K562 (cell line): Measurements from ENCODE around the gene TTLL11. TPM values are rescaled to one million over a fixed set of nuclear protein-coding genes. Genes with fewer than 3 reads are reported as not detected.

Source experiments
- ATAC-seq: fragments of 200-7000 bp; cut with Tn5 transposase; 3 replicates; pipeline ENCODE4 v1.9.1; 2020; ENCODE audit warnings: moderate library complexity
- BruUV-seq: library from RNA; stranded (reverse); fragments of 400-500 nt; replicated peaks from 2 replicates; lab custom pipeline; 2021; lab: Mats Ljungman, UMichigan
- CTCF ChIA-PET: fragments of 300-600 bp; formaldehyde crosslinking; extraction: SDS; loops from one replicate; lab custom pipeline; 2021; ENCODE audit warnings: low intra/inter-chr PET ratio; lab: Yijun Ruan, JAX
- POLR2A ChIA-PET: fragments of 300-600, 350-650 bp; sonication (Branson Sonifier 250); formaldehyde crosslinking; extraction: SDS; loops from one replicate; lab custom pipeline; 2021; ENCODE audit warnings: antibody characterized with exemption, inconsistent platforms; lab: Yijun Ruan, JAX
- DNase-seq, 4 experiments: peaks; one replicate each; pipeline versions ENCODE4 v3.0.0 to v3.0.0-alpha.2; 2011 to 2018; ENCODE audit warnings: low spot score in 3 of 4, mixed read lengths in 3 of 4; ENCODE audit errors: extremely low read depth in 1 of 4
- FAIRE-seq: peaks from 2 replicates; lab custom pipeline; 2011; peaks lifted over from hg19 to GRCh38; lab: Jason Lieb, UNC
- H2AFZ ChIP-seq: 2 replicates; pipeline ENCODE4 v1.6.0; 2011; ENCODE audit warnings: low read depth, low read length, control low read depth, inconsistent platforms
- H3K27ac ChIP-seq: fragments of 200-600 bp; 3 replicates; pipeline ENCODE4 v1.8.0; 2011; ENCODE audit warnings: low read depth, mild to moderate bottlenecking, control low read depth, inconsistent platforms, low read length, moderate library complexity, mixed read lengths; ENCODE audit errors: extremely low read depth
- H3K27me3 ChIP-seq, 2 experiments: fragments of 300-600 bp in 1 of 2; 2 replicates in 1 of 2; 3 replicates in 1 of 2; pipeline versions ENCODE4 v1.6.0 to v1.8.0; 2011; ENCODE audit warnings: inconsistent platforms in 2 of 2, low read length in 2 of 2, mild to moderate bottlenecking in 1 of 2, mixed read lengths in 1 of 2, moderate library complexity in 1 of 2; ENCODE audit not compliant: control insufficient read depth in 2 of 2, insufficient read depth in 2 of 2
- H3K36me3 ChIP-seq: fragments of 300-600 bp; 3 replicates; pipeline ENCODE4 v1.8.0; 2011; ENCODE audit warnings: mild to moderate bottlenecking, low read length, inconsistent platforms; ENCODE audit not compliant: control insufficient read depth, insufficient read depth
- H3K4me1 ChIP-seq, 2 experiments: fragments of 200-600 bp in 1 of 2; replicated peaks in 1 of 2; 2 replicates in 1 of 2; 3 replicates in 1 of 2; pipeline versions ENCODE4 v1.5.1 to v1.8.0; 2011; ENCODE audit warnings: inconsistent platforms in 2 of 2, low read length in 2 of 2, mild to moderate bottlenecking in 1 of 2, mixed read lengths in 1 of 2, moderate library complexity in 1 of 2; ENCODE audit not compliant: control insufficient read depth in 2 of 2, insufficient read depth in 2 of 2
- H3K4me2 ChIP-seq: 2 replicates; pipeline ENCODE4 v1.6.1; 2011; ENCODE audit warnings: low read length, control low read depth, inconsistent platforms, mixed read lengths; ENCODE audit not compliant: insufficient read depth
- H3K4me3 ChIP-seq: fragments of 200-600 bp; sonication (generic), shearing (Covaris generic); 2 replicates; pipeline ENCODE4 v1.5.1; 2016; ENCODE audit warnings: control low read depth, inconsistent platforms
- H3K79me2 ChIP-seq: fragments of 200-600 bp; 3 replicates; pipeline ENCODE4 v1.8.0; 2011; ENCODE audit warnings: low read length, inconsistent platforms; ENCODE audit not compliant: control insufficient read depth, insufficient read depth
- H3K9ac ChIP-seq, 2 experiments: 2 replicates each; pipeline versions ENCODE4 v1.6.0 to v1.6.1; 2011; ENCODE audit warnings: low read depth in 2 of 2, low read length in 2 of 2, control low read depth in 1 of 2, inconsistent platforms in 1 of 2, mild to moderate bottlenecking in 1 of 2, mixed read lengths in 1 of 2; ENCODE audit not compliant: insufficient read depth in 1 of 2
- H3K9me1 ChIP-seq: one replicate; pipeline ENCODE4 v1.6.0; 2011; ENCODE audit warnings: inconsistent platforms, mild to moderate bottlenecking, low read length, moderate library complexity; ENCODE audit not compliant: control insufficient read depth, insufficient read depth
- H3K9me3 ChIP-seq: replicated peaks from 2 replicates; pipeline ENCODE4 v1.5.1; 2011; ENCODE audit warnings: low read depth, low read length, inconsistent platforms; ENCODE audit not compliant: control insufficient read depth, insufficient read depth
- H4K20me1 ChIP-seq: replicated peaks from 2 replicates; pipeline ENCODE4 v1.6.1; 2011; ENCODE audit warnings: low read length, inconsistent platforms, mixed read lengths; ENCODE audit not compliant: control insufficient read depth, insufficient read depth
- ARNT ChIP-seq, 2 experiments: fragments of 450-650 bp; IDR thresholded peaks; 2 replicates each; pipeline ENCODE4 v1.6.1; 2016; ENCODE audit warnings: mild to moderate bottlenecking in 1 of 2
- CC2D1A ChIP-seq: fragments of 450-650 bp; IDR thresholded peaks from 2 replicates; pipeline ENCODE4 v1.6.1; 2017; ENCODE audit warnings: mild to moderate bottlenecking
- DMBX1 ChIP-seq: fragments of 250-450 bp; sonication (Bioruptor Pico); IDR thresholded peaks from 2 replicates; pipeline ENCODE4 v1.8.0; 2022; ENCODE audit warnings: inconsistent platforms, mild to moderate bottlenecking, moderate library complexity, borderline replicate concordance
- FIP1L1 ChIP-seq: fragments of 200-400 bp; formaldehyde crosslinking; IDR thresholded peaks from 2 replicates; pipeline ENCODE4 v1.6.1; 2018; ENCODE audit warnings: mild to moderate bottlenecking, low read depth, low read length; ENCODE audit not compliant: poor library complexity, severe bottlenecking
- LCOR ChIP-seq: sonication (generic); formaldehyde crosslinking; IDR thresholded peaks from 2 replicates; pipeline ENCODE4 v1.8.0; 2022; ENCODE audit warnings: mild to moderate bottlenecking, missing genetic modification reagents
- MIER1 ChIP-seq: fragments of 450-650 bp; IDR thresholded peaks from 2 replicates; pipeline ENCODE4 v1.6.1; 2016; ENCODE audit warnings: antibody characterized with exemption, mild to moderate bottlenecking, low read depth
- PTRF ChIP-seq: fragments of 450-650 bp; IDR thresholded peaks from 2 replicates; pipeline ENCODE4 v1.6.1; 2016; ENCODE audit warnings: mild to moderate bottlenecking, missing genetic modification characterization, missing compliant biosample characterization
- STAT5B ChIP-seq: fragments of 250-450 bp; sonication (Bioruptor Pico); IDR thresholded peaks from 2 replicates; pipeline ENCODE4 v1.8.0; 2021; ENCODE audit warnings: mild to moderate bottlenecking, inconsistent platforms
- U2AF1 ChIP-seq: fragments of 200-400 bp; formaldehyde crosslinking; optimal IDR thresholded peaks from 2 replicates; pipeline ENCODE3; 2017; ENCODE audit warnings: mild to moderate bottlenecking, low read depth, low read length, moderate library complexity
- ZBTB1 ChIP-seq: sonication (generic); formaldehyde crosslinking; IDR thresholded peaks from 2 replicates; pipeline ENCODE4 v1.8.1; 2023; ENCODE audit warnings: missing genetic modification reagents, low read depth, mild to moderate bottlenecking, borderline replicate concordance
- ZNF134 ChIP-seq: fragments of 250-450 bp; sonication (Bioruptor Pico); conservative IDR thresholded peaks from 2 replicates; pipeline ENCODE4 v1.4.0; 2020
- ZNF146 ChIP-seq: IDR thresholded peaks from one replicate; pipeline ENCODE4 v1.6.1; 2018; ENCODE audit warnings: missing compliant biosample characterization; ENCODE audit not compliant: unreplicated experiment
- ZNF174 ChIP-seq: fragments of 250-450 bp; sonication (Bioruptor Pico); IDR thresholded peaks from 2 replicates; pipeline ENCODE4 v1.4.0; 2020; ENCODE audit warnings: mild to moderate bottlenecking
- ZNF507 ChIP-seq: conservative IDR thresholded peaks from 2 replicates; pipeline ENCODE4 v1.6.1; 2017; ENCODE audit warnings: missing genetic modification characterization, missing compliant biosample characterization
- ZNF699 ChIP-seq: fragments of 250-450 bp; sonication (Bioruptor Pico); IDR thresholded peaks from 2 replicates; pipeline ENCODE4 v1.8.0; 2021; ENCODE audit warnings: mild to moderate bottlenecking, moderate library complexity; ENCODE audit not compliant: insufficient replicate concordance
- WGBS: fragments of 100-300 bp; shearing (Covaris generic); methylation state at CpG from one replicate; pipeline ENCODE4 v1.1.6; 2016; ENCODE audit warnings: low coverage, mixed read lengths; ENCODE audit not compliant: insufficient coverage; ENCODE audit errors: missing lambda C conversion rate; 5-methylcytosine and 5-hydroxymethylcytosine counted together
- in situ Hi-C: fragments of 300-500 bp; cut with MboI; formaldehyde crosslinking; loops from 4 replicates; pipeline ENCODE4 v1.15.0; 2018; ENCODE audit warnings: inconsistent platforms, mixed read lengths
- intact Hi-C: fragments of 100-400 bp; cut with micrococcal nuclease; formaldehyde crosslinking; loops from 2 replicates; pipeline ENCODE4 v1.14.2; 2022
- polyA plus RNA-seq, 8 experiments: library from polyadenylated mRNA; depleted of rRNA in 4 of 8; stranded (reverse) in 5 of 8; unstranded in 3 of 8; fragments of >200 nt; fragmentation: Nextera tagmentation in 2 of 8; fragmentation: Illumina TruSeq in 1 of 8; extraction: Ambion mirVana in 2 of 8; extraction: Trizol in 1 of 8; gene quantifications; 2 replicates each; pipeline versions ENCODE4 v1.2.1 to v1.2.3, GENCODE V29; 2011 to 2014; ENCODE audit warnings: inconsistent platforms in 1 of 8, missing spikeins in 1 of 8
- total RNA-seq, 7 experiments: library from RNA; depleted of rRNA in 6 of 7; stranded (reverse); fragments of >200 nt in 6 of 7; fragmentation: Illumina TruSeq in 2 of 7; extraction: Trizol in 2 of 7; gene quantifications; 2 replicates each; pipeline versions ENCODE4 v1.2.1 to v1.2.3, GENCODE V29; 2011 to 2021; ENCODE audit warnings: low replicate concordance in 1 of 7
- TF ChIP-seq, protein P1 (sequence below): fragments of 250-450 bp; sonication (Bioruptor Pico); IDR thresholded peaks from 2 replicates; pipeline ENCODE4 v1.4.0; 2020; ENCODE audit warnings: mild to moderate bottlenecking, moderate library complexity
- TF ChIP-seq, protein P2 (sequence below): fragments of 250-450 bp; sonication (Bioruptor Pico); IDR thresholded peaks from 2 replicates; pipeline ENCODE4 v1.5.0; 2021
- TF ChIP-seq, protein P3 (sequence below): fragments of 450-650 bp; formaldehyde crosslinking; IDR thresholded peaks from 2 replicates; pipeline ENCODE4 v1.4.0; 2022; ENCODE audit warnings: missing genetic modification characterization

The TTLL11 gene
- total and polyA plus RNA-seq, 9 of the 15 experiments (the other 6 are each of a cell fraction or from before 2014, with no cell fraction given) = 0.83 to 4.4 (median 2.7) TPM

DNA sequence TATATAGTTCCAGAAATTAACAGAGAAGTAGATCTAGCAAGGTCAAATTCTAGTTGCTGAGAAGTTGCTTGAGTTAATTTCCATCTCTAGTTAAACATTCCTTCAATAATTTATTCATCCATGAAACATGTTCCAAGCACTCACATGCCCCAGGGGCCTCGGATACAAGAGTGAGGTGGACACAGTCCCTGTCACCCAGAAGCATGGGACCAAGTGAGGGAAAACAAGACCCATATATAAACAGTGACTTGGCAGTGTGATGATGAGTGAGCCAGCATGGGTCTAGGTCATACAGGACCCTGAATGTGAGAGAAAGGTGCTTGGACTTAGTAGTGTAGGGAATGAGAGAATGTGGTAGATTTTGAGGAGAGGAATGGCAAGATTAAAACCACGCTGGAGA is 216.9 kb downstream of the TTLL11 start:
- Histone ChIP-seq H3K27ac (no peak overlapping the region), H4K20me1 (no peaks in the 10 kb centered on the region), H3K9ac (no peak overlapping the region), H3K4me3 (no peak overlapping the region), H3K9me1 (no peaks in the 10 kb centered on the region), H3K4me1 (no peaks in the 10 kb centered on the region), H3K27me3 (peaks cover 37 to 54% of the 10 kb centered on the region in 2 experiments), H3K79me2 (no peaks in the 10 kb centered on the region), H2AFZ (no peak overlapping the region), H3K4me2 (no peak overlapping the region), H3K9me3 (no peaks in the 10 kb centered on the region), H3K36me3 (no peaks in the 10 kb centered on the region)
- POLR2A ChIA-PET = no interaction called here
- CTCF ChIA-PET = no interaction called here
- in situ Hi-C loops (no loop called here), intact Hi-C loops (no loop called here)
- DNase-seq = no peak
- no peak for FAIRE-seq
- no TSS peak for BruUV-seq
- no peak for ATAC-seq
- 6% methylated on average over 2 of the region's 2 CpGs for WGBS
- TF ChIP-seq U2AF1 = no peak
- TF ChIP-seq LCOR (CRISPR knock-in tag) = no peak
- no peak for TF ChIP-seq STAT5B (CRISPR knock-in tag)
- TF ChIP-seq MIER1 = no peak
- TF ChIP-seq PTRF (tag) = no peak
- TF ChIP-seq ZBTB1 (CRISPR knock-in tag) = no peak
- TF ChIP-seq ZNF507 (tag) = no peak
- TF ChIP-seq ZNF146 (CRISPR knock-in tag) = no peak
- TF ChIP-seq, protein P1, sequence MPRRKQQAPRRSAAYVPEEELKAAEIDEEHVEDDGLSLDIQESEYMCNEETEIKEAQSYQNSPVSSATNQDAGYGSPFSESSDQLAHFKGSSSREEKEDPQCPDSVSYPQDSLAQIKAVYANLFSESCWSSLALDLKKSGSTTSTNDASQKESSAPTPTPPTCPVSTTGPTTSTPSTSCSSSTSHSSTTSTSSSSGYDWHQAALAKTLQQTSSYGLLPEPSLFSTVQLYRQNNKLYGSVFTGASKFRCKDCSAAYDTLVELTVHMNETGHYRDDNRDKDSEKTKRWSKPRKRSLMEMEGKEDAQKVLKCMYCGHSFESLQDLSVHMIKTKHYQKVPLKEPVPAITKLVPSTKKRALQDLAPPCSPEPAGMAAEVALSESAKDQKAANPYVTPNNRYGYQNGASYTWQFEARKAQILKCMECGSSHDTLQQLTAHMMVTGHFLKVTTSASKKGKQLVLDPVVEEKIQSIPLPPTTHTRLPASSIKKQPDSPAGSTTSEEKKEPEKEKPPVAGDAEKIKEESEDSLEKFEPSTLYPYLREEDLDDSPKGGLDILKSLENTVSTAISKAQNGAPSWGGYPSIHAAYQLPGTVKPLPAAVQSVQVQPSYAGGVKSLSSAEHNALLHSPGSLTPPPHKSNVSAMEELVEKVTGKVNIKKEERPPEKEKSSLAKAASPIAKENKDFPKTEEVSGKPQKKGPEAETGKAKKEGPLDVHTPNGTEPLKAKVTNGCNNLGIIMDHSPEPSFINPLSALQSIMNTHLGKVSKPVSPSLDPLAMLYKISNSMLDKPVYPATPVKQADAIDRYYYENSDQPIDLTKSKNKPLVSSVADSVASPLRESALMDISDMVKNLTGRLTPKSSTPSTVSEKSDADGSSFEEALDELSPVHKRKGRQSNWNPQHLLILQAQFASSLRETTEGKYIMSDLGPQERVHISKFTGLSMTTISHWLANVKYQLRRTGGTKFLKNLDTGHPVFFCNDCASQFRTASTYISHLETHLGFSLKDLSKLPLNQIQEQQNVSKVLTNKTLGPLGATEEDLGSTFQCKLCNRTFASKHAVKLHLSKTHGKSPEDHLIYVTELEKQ (CRISPR knock-in tag) = no peak
- TF ChIP-seq FIP1L1 = no peak
- TF ChIP-seq ZNF174 (CRISPR knock-in tag) = no peak
- TF ChIP-seq ZNF699 (CRISPR knock-in tag) = no peak
- no peak for TF ChIP-seq DMBX1 (CRISPR knock-in tag)
- no peak for TF ChIP-seq ZNF134 (CRISPR knock-in tag)
- TF ChIP-seq CC2D1A = no peak
- TF ChIP-seq, protein P2, sequence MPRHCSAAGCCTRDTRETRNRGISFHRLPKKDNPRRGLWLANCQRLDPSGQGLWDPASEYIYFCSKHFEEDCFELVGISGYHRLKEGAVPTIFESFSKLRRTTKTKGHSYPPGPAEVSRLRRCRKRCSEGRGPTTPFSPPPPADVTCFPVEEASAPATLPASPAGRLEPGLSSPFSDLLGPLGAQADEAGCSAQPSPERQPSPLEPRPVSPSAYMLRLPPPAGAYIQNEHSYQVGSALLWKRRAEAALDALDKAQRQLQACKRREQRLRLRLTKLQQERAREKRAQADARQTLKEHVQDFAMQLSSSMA = no peak
- no peak for TF ChIP-seq ARNT (IDR thresholded peaks at IDR 0.05)
- TF ChIP-seq, protein P3, sequence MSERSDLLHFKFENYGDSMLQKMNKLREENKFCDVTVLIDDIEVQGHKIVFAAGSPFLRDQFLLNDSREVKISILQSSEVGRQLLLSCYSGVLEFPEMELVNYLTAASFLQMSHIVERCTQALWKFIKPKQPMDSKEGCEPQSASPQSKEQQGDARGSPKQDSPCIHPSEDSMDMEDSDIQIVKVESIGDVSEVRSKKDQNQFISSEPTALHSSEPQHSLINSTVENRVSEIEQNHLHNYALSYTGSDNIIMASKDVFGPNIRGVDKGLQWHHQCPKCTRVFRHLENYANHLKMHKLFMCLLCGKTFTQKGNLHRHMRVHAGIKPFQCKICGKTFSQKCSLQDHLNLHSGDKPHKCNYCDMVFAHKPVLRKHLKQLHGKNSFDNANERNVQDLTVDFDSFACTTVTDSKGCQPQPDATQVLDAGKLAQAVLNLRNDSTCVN = no peak
